Glutamatergic neuron (in vitro differentiated cells): ENCODE data around the gene COG6. TPM values are rescaled to one million over a fixed set of nuclear protein-coding genes. Genes with fewer than 3 reads are reported as not detected.

ENCODE experiments used
- DNase-seq: peaks from one replicate; pipeline ENCODE4 v3.0.0; 2022
- H3K27ac Mint-ChIP-seq: one replicate; pipeline ENCODE4 v1.8.0; 2020; ENCODE audit warnings: mild to moderate bottlenecking, mixed read lengths, inconsistent platforms; ENCODE audit not compliant: unreplicated experiment
- H3K27me3 Mint-ChIP-seq: one replicate; pipeline ENCODE4 v1.8.0; 2020; ENCODE audit warnings: mild to moderate bottlenecking, moderate library complexity, mixed read lengths, inconsistent platforms; ENCODE audit not compliant: unreplicated experiment
- H3K36me3 Mint-ChIP-seq: one replicate; pipeline ENCODE4 v1.8.0; 2020; ENCODE audit warnings: mild to moderate bottlenecking, mixed read lengths, inconsistent platforms; ENCODE audit not compliant: unreplicated experiment
- H3K4me1 Mint-ChIP-seq: one replicate; pipeline ENCODE4 v1.8.0; 2020; ENCODE audit warnings: mild to moderate bottlenecking, low read depth, mixed read lengths, inconsistent platforms; ENCODE audit not compliant: unreplicated experiment
- H3K4me3 Mint-ChIP-seq: one replicate; pipeline ENCODE4 v1.8.0; 2020; ENCODE audit warnings: mild to moderate bottlenecking, mixed read lengths, inconsistent platforms; ENCODE audit not compliant: unreplicated experiment
- H3K9me3 Mint-ChIP-seq: one replicate; pipeline ENCODE4 v1.8.0; 2020; ENCODE audit warnings: mild to moderate bottlenecking, moderate library complexity, mixed read lengths, inconsistent platforms; ENCODE audit not compliant: unreplicated experiment
- CTCF ChIP-seq: fragments of 200-600 bp; sonication (generic); IDR thresholded peaks from one replicate; pipeline ENCODE4 v1.5.0; 2021; ENCODE audit not compliant: partially characterized antibody, unreplicated experiment
- total RNA-seq: library from RNA; stranded (reverse); fragmentation: NEBNext Ultra II Directional; extraction: Animal tissue kit (Norgen Biotek cat#: 25700); gene quantifications from one replicate; pipeline ENCODE4 v1.2.1, GENCODE V29; 2021; ENCODE audit not compliant: unreplicated experiment

The COG6 gene
- total RNA-seq, 1 donor from 2014 or later = 25.5 TPM

GRCh38 chr13:39692660-39693438 is 37.4 kb downstream of the COG6 start:
- DNase-seq = no peak
- H3K36me3 Mint-ChIP-seq = no peaks in the 10 kb centered on the region
- H3K4me1 Mint-ChIP-seq = peaks cover 5% of the 10 kb centered on the region
- no peak overlapping the region for H3K4me3 Mint-ChIP-seq
- H3K9me3 Mint-ChIP-seq = no peaks in the 10 kb centered on the region
- no peaks in the 10 kb centered on the region for H3K27me3 Mint-ChIP-seq
- no peak for TF ChIP-seq CTCF
- H3K27ac Mint-ChIP-seq = no peak overlapping the region

GRCh38 chr13:39699274-39699673 is 43.8 kb downstream of the COG6 start:
- no peak for DNase-seq
- Mint-ChIP-seq H3K27ac (no peak overlapping the region), H3K27me3 (no peaks in the 10 kb centered on the region), H3K4me1 (no peaks in the 10 kb centered on the region), H3K9me3 (no peaks in the 10 kb centered on the region), H3K4me3 (no peak overlapping the region), H3K36me3 (no peaks in the 10 kb centered on the region)
- TF ChIP-seq CTCF = no peak

GRCh38 chr13:39712626-39713025 is 57.2 kb downstream of the COG6 start:
- Mint-ChIP-seq H3K4me1 (no peaks in the 10 kb centered on the region), H3K36me3 (peaks cover 8% of the 10 kb centered on the region), H3K27ac (no peak overlapping the region), H3K27me3 (no peaks in the 10 kb centered on the region), H3K9me3 (no peaks in the 10 kb centered on the region), H3K4me3 (no peak overlapping the region)
- TF ChIP-seq CTCF = no peak
- no peak for DNase-seq

- Mint-ChIP-seq H3K27ac (no peak overlapping the region), H3K4me3 (no peak overlapping the region), H3K36me3 (no peaks in the 10 kb centered on the region), H3K4me1 (no peaks in the 10 kb centered on the region), H3K27me3 (no peaks in the 10 kb centered on the region), H3K9me3 (no peaks in the 10 kb centered on the region)
- TF ChIP-seq CTCF = no peak
- DNase-seq = no peak
These were observed 73.7 kb downstream of the COG6 start for GRCh38 chr13:39729156-39729555.

- TF ChIP-seq CTCF = no peak
- Mint-ChIP-seq H3K4me1 (no peaks in the 10 kb centered on the region), H3K36me3 (peaks cover 4% of the 10 kb centered on the region), H3K27me3 (no peaks in the 10 kb centered on the region), H3K27ac (no peak overlapping the region), H3K9me3 (no peaks in the 10 kb centered on the region), H3K4me3 (no peak overlapping the region)
- no peak for DNase-seq
These were observed 79.5 kb downstream of the COG6 start for GRCh38 chr13:39734952-39735351.
